ENCODE measurements around the gene CDC14A.
"Not testable (repeated sequence)": the region's sequence is repeated elsewhere in the genome, so short reads cannot be mapped to it uniquely, and the experiment has no call there.

CDC14A gene

DNA sequence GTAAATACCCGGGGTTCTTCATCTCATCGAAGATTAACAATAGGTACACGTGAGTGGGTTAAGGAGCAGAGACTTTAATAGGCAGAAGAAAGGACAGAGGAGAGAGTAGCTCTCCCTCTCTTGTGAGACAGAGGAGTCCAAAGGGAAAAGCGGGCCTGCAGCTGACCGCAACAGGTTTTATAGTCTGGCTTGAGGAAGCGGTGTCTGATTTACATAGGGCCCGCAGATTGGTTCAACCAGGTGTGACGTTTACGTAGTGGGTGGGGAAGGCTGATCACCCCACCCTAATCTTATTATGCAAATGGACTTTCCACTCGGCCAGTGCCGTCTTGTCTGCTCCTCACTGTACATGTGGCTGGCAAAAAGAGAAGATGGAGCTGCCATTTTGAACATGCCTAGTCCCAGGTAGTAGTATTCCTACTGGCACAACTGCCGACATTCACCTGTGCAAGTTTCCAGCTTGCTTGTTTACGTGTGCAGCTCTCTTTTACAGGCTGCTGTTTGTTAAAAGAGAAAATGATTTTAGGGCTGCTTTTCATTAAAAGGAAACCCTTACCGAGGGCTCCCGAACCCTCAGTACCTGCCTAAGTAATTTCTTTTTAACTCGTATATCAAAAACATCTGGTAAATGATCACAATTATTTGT, 10.6 kb downstream of the CDC14A start:
- in situ Hi-C loops (cut with MboI; ENCODE audit: low sequenced_read_pairs), result no loop called here

DNA sequence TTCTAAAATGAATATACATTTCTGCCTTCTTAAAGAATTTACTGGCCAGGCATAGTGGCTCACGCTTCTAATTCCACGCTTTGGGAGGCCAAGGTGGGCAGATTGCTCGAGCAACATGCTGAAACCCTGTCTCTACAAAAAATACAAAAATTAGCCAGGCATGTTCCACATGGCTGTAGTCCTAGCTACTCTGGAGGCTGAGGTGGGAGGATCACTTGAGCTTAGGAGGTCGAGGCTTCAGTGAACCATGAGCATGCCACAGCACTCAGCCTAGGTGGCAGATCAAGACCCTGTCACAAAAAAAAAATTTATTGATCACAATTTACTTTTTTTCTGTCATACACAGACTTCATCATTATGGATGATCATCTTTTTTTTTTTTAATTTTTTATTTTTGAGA, 11.5 kb downstream of the CDC14A start:
- in situ Hi-C loops (cut with MboI; ENCODE audit: low sequenced_read_pairs), result no loop called here

GRCh38 chr1:100364697-100365096, 12.4 kb downstream of the CDC14A start:
- in situ Hi-C loops (cut with MboI; ENCODE audit: low sequenced_read_pairs), result no loop called here

DNA sequence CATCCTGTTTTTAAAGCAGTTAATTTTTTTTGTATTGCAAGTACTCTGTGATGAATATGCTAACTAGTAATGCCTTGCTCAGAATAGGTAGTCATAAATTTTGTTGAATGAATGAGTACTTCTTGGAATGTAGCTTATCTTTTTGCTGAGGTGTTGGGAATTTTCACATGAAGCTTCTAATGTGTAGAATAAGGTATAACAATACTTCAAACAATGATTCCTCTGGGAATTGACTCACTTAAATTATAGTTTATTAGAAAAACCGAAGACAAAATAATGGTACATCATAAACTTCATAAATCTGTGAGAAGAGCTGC, 13.9 kb downstream of the CDC14A start:
- in situ Hi-C loops (cut with MboI; ENCODE audit: low sequenced_read_pairs), result no loop called here

DNA sequence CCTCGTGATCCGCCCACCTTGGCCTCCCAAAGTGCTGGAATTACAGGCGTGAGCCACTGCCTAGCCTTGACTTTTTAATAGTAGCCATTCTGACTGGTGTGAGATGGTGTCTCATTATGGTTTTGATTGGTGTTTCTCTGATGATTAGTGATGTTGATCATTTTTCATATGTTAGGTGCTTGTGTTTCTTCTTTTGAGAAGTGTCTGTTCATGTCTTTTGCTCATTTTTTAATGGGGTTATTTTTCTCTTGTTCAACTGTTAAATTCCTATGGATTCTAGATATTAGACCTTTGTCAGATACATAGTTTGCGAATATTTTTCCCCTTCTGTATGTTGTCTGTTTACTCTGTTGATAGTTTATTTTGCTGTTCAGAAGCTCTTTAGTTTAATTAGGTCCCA, 17.0 kb downstream of the CDC14A start:
- in situ Hi-C loops (cut with MboI; ENCODE audit: low sequenced_read_pairs), result not testable (repeated sequence)

DNA sequence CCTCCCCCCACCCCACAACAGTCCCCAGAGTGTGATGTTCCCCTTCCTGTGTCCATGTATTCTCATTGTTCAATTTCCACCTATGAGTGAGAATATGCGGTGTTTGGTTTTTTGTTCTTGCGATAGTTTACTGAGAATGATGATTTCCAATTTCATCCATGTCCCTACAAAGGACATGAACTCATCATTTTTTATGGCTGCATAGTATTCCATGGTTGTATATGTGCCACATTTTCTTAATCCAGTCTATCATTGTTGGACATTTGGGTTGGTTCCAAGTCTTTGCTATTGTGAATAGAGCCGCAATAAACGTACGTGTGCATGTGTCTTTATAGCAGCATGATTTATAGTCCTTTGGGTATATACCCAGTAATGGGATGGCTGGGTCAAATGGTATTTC, 21.6 kb downstream of the CDC14A start:
- in situ Hi-C loops (cut with MboI; ENCODE audit: low sequenced_read_pairs), result not testable (repeated sequence)

DNA sequence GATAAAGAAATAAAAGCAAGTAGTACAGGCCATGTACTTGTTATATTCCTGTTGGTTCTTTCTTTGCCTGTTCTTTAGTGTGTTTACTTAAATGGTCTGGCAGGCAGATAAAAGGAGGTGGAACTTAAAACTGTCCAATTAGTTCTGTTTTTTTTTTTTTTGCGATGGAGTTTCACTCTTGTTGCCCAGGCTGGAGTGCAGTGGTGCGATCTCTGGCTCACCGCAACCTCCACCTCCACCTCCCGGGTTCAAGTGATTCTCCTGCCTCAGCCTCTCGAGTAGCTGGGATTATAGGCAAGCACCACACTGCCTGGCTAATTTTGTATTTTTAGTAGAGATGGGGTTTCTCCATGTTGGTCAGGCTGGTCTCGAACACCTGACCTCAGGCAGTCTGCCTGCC, 24.6 kb downstream of the CDC14A start:
- in situ Hi-C loops (cut with MboI; ENCODE audit: low sequenced_read_pairs), result not testable (repeated sequence)

DNA sequence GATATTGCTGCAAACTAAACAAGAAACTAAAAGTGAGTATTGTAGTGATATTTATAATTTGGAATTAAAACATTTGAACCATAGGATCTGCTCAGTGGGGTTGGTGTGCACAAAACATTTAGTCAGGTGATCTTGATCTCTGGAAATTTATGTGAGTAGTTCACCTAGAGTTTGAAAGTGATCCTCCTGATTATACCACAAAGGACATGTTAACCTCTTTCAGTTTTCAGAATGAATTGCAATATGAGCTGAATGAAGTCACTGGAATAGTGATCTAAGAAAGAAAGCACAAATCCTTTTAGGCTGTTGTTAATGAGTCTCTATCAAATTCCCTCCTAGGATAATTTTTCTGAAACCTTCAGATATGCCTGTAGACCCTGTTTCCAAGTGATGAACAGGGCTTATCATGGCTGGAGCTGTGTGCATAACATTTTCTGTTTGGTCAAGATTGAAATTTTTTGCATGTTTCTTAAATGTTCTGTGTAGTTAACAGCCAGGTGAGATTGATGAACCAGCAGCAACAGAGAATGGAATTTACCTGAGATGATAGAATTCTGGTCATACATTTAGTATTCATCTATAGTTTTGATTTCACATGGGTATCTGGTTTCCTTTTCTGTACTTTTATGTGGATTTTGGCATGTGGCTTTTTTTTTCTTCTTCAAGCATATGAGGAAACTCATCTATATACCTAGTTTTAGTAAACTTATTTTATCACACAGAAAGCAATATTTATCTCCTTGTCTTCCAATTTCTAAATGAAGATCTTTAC, 25.5 kb downstream of the CDC14A start:
- in situ Hi-C loops (cut with MboI; ENCODE audit: low sequenced_read_pairs), result no loop called here

GRCh38 chr1:100378956-100379355, 26.6 kb downstream of the CDC14A start:
- in situ Hi-C loops (cut with MboI; ENCODE audit: low sequenced_read_pairs), result no loop called here

GRCh38 chr1:100380635-100381034, 28.3 kb downstream of the CDC14A start:
- in situ Hi-C loops (cut with MboI; ENCODE audit: low sequenced_read_pairs), result no loop called here

GRCh38 chr1:100382657-100383056, 30.4 kb downstream of the CDC14A start:
- in situ Hi-C loops (cut with MboI; ENCODE audit: low sequenced_read_pairs), result no loop called here

DNA sequence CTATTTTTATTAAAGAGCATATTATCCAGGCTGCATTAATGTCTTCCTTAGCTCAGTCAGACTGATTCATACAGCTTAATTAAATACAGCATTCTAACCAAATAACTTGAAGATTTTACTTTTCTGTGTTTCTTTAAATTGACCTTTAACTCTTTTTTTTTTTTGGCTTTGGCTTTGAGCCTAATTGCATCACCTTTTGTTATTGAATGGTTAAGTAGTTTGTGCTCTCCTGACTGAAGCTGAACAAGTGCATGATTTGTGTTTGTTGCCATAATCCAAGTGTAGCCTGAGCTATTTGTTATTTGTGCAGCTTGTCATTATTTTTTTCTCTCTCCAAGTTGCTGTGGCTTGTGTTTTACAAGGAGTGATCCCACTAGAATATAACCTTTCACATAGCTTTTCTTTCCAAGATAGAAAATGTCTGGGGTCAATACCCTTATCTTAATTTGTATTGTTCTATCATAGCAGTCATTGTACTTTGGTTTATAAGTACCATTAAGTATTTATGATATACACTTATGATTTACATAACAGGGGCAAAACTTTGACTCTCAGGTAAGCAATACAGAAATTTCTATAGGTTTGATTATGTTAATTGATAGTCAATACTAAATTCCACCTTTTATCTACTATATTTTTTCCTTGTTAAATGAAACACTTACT, 31.6 kb downstream of the CDC14A start:
- in situ Hi-C loops (cut with MboI; ENCODE audit: low sequenced_read_pairs), result no loop called here

GRCh38 chr1:100387209-100387608, 34.9 kb downstream of the CDC14A start:
- in situ Hi-C loops (cut with MboI; ENCODE audit: low sequenced_read_pairs), result no loop called here

- in situ Hi-C loops (cut with MboI; ENCODE audit: low sequenced_read_pairs), result no loop called here
Observed at GRCh38 chr1:100387657-100388350, 35.5 kb downstream of the CDC14A start.

DNA sequence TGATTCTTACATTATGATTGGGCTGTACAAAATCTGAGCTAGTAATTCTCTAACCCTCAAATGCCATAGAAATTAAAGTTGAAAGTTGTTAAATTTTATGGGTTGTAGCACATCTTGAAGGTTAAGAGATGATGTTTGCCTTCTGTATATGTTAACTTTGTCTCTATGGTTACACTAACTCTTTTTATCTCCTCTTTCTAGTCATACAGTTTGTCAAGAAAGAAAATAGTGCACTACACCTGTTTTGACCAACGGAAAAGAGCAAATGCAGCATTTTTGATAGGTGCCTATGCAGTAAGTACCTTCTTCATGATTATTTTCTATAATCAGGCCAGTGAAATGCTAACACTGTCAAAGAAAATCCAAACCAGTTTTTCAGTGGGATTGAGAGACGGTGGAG, 38.2 kb downstream of the CDC14A start:
- in situ Hi-C loops (cut with MboI; ENCODE audit: low sequenced_read_pairs), result no loop called here

GRCh38 chr1:100391675-100392074, 39.4 kb downstream of the CDC14A start:
- in situ Hi-C loops (cut with MboI; ENCODE audit: low sequenced_read_pairs), result no loop called here

- in situ Hi-C loops (cut with MboI; ENCODE audit: low sequenced_read_pairs), result no loop called here
Observed at GRCh38 chr1:100392756-100393155, 40.5 kb downstream of the CDC14A start.

DNA sequence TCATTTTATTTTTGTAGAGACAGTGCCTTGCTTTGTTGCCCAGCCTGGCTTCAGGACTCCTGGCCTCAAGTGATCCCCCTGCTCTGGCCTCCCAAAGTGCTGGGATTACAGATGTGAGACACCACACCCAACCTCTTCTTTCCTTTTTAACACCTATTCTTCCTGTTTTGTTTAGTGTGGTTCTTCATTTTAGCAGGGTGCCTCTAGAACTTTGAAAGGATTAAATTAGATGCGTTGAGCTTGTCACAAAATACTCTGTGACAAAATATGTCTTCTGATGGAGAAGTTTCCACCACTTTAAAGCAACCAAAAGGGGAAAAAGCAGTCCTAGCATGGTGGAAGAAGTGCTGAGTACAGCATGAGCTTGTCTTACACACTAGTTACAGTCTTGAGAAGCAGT, 42.0 kb downstream of the CDC14A start:
- in situ Hi-C loops (cut with MboI; ENCODE audit: low sequenced_read_pairs), result no loop called here

- in situ Hi-C loops (cut with MboI; ENCODE audit: low sequenced_read_pairs), result no loop called here
Observed at GRCh38 chr1:100395913-100396312, 43.6 kb downstream of the CDC14A start.

GRCh38 chr1:100396651-100397050, 44.3 kb downstream of the CDC14A start:
- in situ Hi-C loops (cut with MboI; ENCODE audit: low sequenced_read_pairs), result no loop called here

DNA sequence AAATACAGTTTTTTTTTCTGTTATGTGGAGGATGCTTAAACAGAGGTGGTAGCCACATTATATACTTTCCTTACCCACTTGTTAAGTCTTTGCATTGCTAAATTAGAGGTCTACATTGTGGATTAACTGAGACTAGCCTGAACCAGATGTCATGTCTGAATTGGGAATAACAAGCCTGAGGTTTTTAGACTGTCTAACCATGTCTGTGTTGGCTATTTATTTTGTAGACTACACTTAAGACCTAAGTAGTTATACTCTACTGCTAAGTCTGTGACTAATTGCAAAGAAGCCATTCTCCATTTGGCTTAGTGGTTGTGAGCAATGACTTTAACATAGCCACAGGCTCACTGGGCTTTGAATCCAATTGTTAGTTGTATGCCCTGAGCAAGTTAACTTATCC, 45.4 kb downstream of the CDC14A start:
- in situ Hi-C loops (cut with MboI; ENCODE audit: low sequenced_read_pairs), result no loop called here

GRCh38 chr1:100398648-100399047, 46.3 kb downstream of the CDC14A start:
- in situ Hi-C loops (cut with MboI; ENCODE audit: low sequenced_read_pairs), result no loop called here

Measured in HL-60/S4 (cell line).